Hematopoietic multipotent progenitor cell treated with erythropoietin and hydrocortisone succinate and interleukin-3 and kit ligand, for 6 days (in vitro differentiated cells): ENCODE results near the gene TANK.
"Not testable (repeated sequence)": the region's sequence is repeated elsewhere in the genome, so short reads cannot be mapped to it uniquely, and the experiment has no call there.

ENCODE experiments used
- DNase-seq: peaks from one replicate; pipeline ENCODE4 v3.0.0-alpha.2; 2015

Gene TANK

GRCh38 chr2:161279230-161279815, 119.1 kb downstream of the TANK start:
- not testable (repeated sequence) for DNase-seq

GRCh38 chr2:161280906-161281323, 120.7 kb downstream of the TANK start:
- peak; percentile 46 for DNase-seq

DNA sequence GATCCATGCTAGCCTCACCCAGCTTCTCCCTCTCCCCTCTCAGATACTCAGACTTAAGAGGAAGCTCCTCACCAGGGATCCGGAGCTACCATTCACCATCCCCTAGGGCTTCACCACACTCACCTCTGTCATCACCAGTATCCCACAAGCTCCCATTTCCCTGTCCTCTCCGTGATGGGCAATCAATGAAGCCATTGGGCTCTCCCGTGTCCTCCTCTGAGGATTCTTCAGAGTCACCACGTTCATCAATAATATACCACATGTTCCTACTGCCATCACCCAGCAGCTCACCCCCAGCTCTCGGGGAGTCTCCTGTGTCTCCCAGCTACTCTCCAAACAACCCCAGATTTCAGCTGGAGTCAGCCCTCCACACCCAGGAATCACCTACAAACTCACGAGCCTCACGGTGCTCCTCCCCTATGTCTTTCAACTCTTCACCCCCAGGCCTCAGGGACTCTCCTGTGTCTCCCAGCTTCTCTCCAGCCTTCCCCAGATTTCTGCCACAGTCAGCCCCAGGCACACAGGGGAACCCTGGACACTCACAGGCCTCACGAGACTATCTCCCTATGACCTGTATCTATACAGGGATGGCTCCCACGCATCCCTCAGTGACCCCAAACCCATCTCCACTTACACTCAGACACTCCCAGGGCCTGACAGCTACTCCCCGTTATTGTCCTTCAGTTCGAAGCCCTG, 121.5 kb downstream of the TANK start:
- DNase-seq, result not testable (repeated sequence)

DNA sequence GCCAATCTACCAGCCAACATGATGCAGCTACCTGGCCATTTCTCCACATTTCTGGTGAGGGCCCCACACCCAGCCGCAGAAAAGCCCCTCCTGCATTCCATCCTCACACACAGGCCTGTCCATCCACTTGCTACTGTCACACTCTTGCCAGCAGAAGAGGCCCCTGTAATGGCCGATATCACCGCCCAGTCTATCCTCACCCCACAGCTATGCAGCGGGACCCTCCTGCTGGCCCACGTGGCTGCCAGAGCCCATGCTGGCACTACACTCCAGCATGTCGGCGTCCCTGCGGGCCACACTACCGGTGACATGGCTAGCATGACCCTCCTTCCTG, 122.0 kb downstream of the TANK start:
- DNase-seq, result not testable (repeated sequence)

DNA sequence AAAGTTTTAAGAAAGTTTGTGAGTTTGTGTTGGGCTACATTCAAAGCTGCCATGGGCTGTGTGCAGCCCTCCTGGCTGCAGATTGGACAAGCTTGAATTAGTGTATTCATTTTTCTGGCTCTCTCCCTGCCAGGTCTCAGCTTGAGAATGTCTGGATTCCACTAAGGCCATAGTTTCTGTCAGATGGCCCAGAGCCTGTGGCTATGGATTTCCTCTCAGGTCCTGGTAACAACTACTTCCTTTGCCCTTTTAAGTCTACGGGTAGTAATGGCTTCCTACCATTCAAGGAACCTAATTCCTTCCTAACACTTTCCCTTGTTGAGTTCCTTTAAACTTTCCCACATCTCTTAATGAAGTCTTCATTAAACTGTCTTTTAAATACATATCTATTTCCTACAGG, 123.7 kb downstream of the TANK start:
- DNase-seq, result no peak
